ENCODE measurements around the gene BSND.

- TF ChIP-seq CTCF (IDR thresholded peaks at IDR 0.05) (no peak), POLR2A (IDR thresholded peaks at IDR 0.05) (no peak)
Measured at GRCh38 chr1:55033265-55033614, 34.5 kb downstream of the BSND start.
